ENCODE results near the gene DNAI7. TPM values are rescaled to one million over a fixed set of nuclear protein-coding genes. Genes with fewer than 3 reads are reported as not detected.

The DNAI7 gene
- total RNA-seq, 1 donor from 2014 or later = not detected

Other genes starting within 250 kb of the DNAI7 start
- 10.5 and 10.9 TPM in 2 replicates for gene BCAT1, start 246.1 kb downstream of the DNAI7 start, total RNA-seq
- gene ETFRF1, start 77 bp upstream of the DNAI7 start, total RNA-seq = 8.7 and 9.3 TPM in 2 replicates
- gene KRAS, start 55.8 kb upstream of the DNAI7 start, total RNA-seq = 44.4 and 47.1 TPM in 2 replicates

Data from T-helper 2 cell treated with Interferon-gamma antibody and Interleukin-4, amounts not matched to agents 100 ng/mL and 5 ng/mL, for 36 hours (primary cell).